Loucy (cell line): ENCODE measurements around the gene LINGO1.

Experiments
- H2AFZ ChIP-seq: fragments of 200-600 bp; sonication (generic); 2 replicates; pipeline ENCODE4 v1.6.0; 2016; ENCODE audit warnings: antibody characterized with exemption, mild to moderate bottlenecking, low read length, moderate library complexity
- H3F3A ChIP-seq: fragments of 200-600 bp; 2 replicates; pipeline ENCODE4 v1.6.0; 2016; ENCODE audit warnings: antibody characterized with exemption, low read depth, mild to moderate bottlenecking
- H3K27me3 ChIP-seq: fragments of 200-600 bp; sonication (generic); 2 replicates; pipeline ENCODE4 v1.6.1; 2014; ENCODE audit warnings: low read length, mild to moderate bottlenecking; ENCODE audit not compliant: insufficient read depth, poor library complexity, severe bottlenecking
- H3K36me3 ChIP-seq: fragments of 200-600 bp; sonication (generic); 2 replicates; pipeline ENCODE4 v1.6.1; 2016; ENCODE audit warnings: low read length; ENCODE audit not compliant: insufficient read depth
- H3K4me1 ChIP-seq: fragments of 200-600 bp; sonication (generic); 2 replicates; pipeline ENCODE4 v1.5.1; 2014; ENCODE audit warnings: low read length, mild to moderate bottlenecking; ENCODE audit not compliant: insufficient read depth, poor library complexity, severe bottlenecking
- H3K4me2 ChIP-seq: fragments of 200-600 bp; sonication (generic); 2 replicates; pipeline ENCODE4 v1.6.0; 2014; ENCODE audit warnings: antibody characterized with exemption, low read length, low read depth, mild to moderate bottlenecking; ENCODE audit not compliant: poor library complexity, severe bottlenecking
- H3K4me3 ChIP-seq: fragments of 200-600 bp; sonication (generic); 2 replicates; pipeline ENCODE4 v1.5.1; 2014; ENCODE audit warnings: low read length, mild to moderate bottlenecking, mixed read lengths; ENCODE audit not compliant: poor library complexity, severe bottlenecking
- H3K79me2 ChIP-seq: fragments of 200-600 bp; sonication (generic); 2 replicates; pipeline ENCODE4 v1.6.1; 2014; ENCODE audit warnings: low read length; ENCODE audit not compliant: insufficient read depth
- H3K9ac ChIP-seq: fragments of 200-600 bp; sonication (generic); 2 replicates; pipeline ENCODE4 v1.6.0; 2014; ENCODE audit warnings: mild to moderate bottlenecking, low read depth, low read length, moderate library complexity; ENCODE audit not compliant: poor library complexity, severe bottlenecking
- H3K9me2 ChIP-seq: fragments of 200-600 bp; sonication (generic); replicated peaks from 2 replicates; pipeline ENCODE4 v1.6.1; 2016; ENCODE audit warnings: low read depth, low read length, mixed read lengths
- H3K9me3 ChIP-seq: fragments of 200-600 bp; sonication (generic); 2 replicates; pipeline ENCODE4 v1.6.1; 2014; ENCODE audit warnings: mild to moderate bottlenecking, antibody characterized with exemption, low read length, low read depth; ENCODE audit not compliant: insufficient read depth
- H4K20me1 ChIP-seq: fragments of 200-600 bp; sonication (generic); 2 replicates; pipeline ENCODE4 v1.6.0; 2014; ENCODE audit warnings: antibody characterized with exemption, low read length, mild to moderate bottlenecking; ENCODE audit not compliant: insufficient read depth, poor library complexity, severe bottlenecking
- CTCF ChIP-seq: fragments of 200-600 bp; sonication (generic); conservative IDR thresholded peaks from 2 replicates; pipeline ENCODE4 v1.5.1; 2014; ENCODE audit warnings: mild to moderate bottlenecking, antibody characterized with exemption, low read length
- EZH2phosphoT487 ChIP-seq: fragments of 200-600 bp; IDR thresholded peaks from 2 replicates; pipeline ENCODE4 v1.6.1; 2018; ENCODE audit warnings: antibody characterized with exemption, mild to moderate bottlenecking, moderate library complexity, borderline replicate concordance

LINGO1 gene

GRCh38 chr15:77622934-77623754 is 9.6 kb downstream of the LINGO1 start:
- no peaks in the 10 kb centered on the region for H3K27me3 ChIP-seq
- H3K9ac ChIP-seq, result no peak overlapping the region
- H2AFZ ChIP-seq, result no peak overlapping the region
- no peak overlapping the region for H3K4me3 ChIP-seq
- H3K4me2 ChIP-seq, result no peak overlapping the region
- H3K9me2 ChIP-seq, result no peaks in the 10 kb centered on the region
- H3K36me3 ChIP-seq, result no peaks in the 10 kb centered on the region
- H3F3A ChIP-seq, result no peaks in the 10 kb centered on the region
- no peaks in the 10 kb centered on the region for H3K4me1 ChIP-seq
- H3K9me3 ChIP-seq, result no peaks in the 10 kb centered on the region
- TF ChIP-seq CTCF, result no peak
- TF ChIP-seq EZH2phosphoT487, result no peak
- H3K79me2 ChIP-seq, result no peaks in the 10 kb centered on the region
- H4K20me1 ChIP-seq, result no peaks in the 10 kb centered on the region

- no peaks in the 10 kb centered on the region for H3K36me3 ChIP-seq
- no peak overlapping the region for H3K4me3 ChIP-seq
- no peaks in the 10 kb centered on the region for H4K20me1 ChIP-seq
- H3K9ac ChIP-seq, result no peak overlapping the region
- H3K4me2 ChIP-seq, result no peak overlapping the region
- no peaks in the 10 kb centered on the region for H3K27me3 ChIP-seq
- no peak overlapping the region for H2AFZ ChIP-seq
- H3K79me2 ChIP-seq, result no peaks in the 10 kb centered on the region
- no peaks in the 10 kb centered on the region for H3K9me2 ChIP-seq
- TF ChIP-seq EZH2phosphoT487, result no peak
- no peak for TF ChIP-seq CTCF
- no peaks in the 10 kb centered on the region for H3K4me1 ChIP-seq
- H3F3A ChIP-seq, result no peaks in the 10 kb centered on the region
- H3K9me3 ChIP-seq, result no peaks in the 10 kb centered on the region
Observed at GRCh38 chr15:77622209-77622933, 10.3 kb downstream of the LINGO1 start.

- H3K27me3 ChIP-seq, result no peaks in the 10 kb centered on the region
- H3F3A ChIP-seq, result no peaks in the 10 kb centered on the region
- TF ChIP-seq CTCF (no peak), EZH2phosphoT487 (no peak)
- H3K4me1 ChIP-seq, result no peaks in the 10 kb centered on the region
- no peaks in the 10 kb centered on the region for H3K9me2 ChIP-seq
- no peaks in the 10 kb centered on the region for H4K20me1 ChIP-seq
- no peak overlapping the region for H3K4me2 ChIP-seq
- no peaks in the 10 kb centered on the region for H3K9me3 ChIP-seq
- H3K79me2 ChIP-seq, result no peaks in the 10 kb centered on the region
- no peak overlapping the region for H3K4me3 ChIP-seq
- no peak overlapping the region for H3K9ac ChIP-seq
- no peak overlapping the region for H2AFZ ChIP-seq
- H3K36me3 ChIP-seq, result no peaks in the 10 kb centered on the region
Observed at GRCh38 chr15:77621847-77622208, 10.9 kb downstream of the LINGO1 start.
